ENCODE data around the gene SLC16A13.
"Not testable (repeated sequence)": the region's sequence is repeated elsewhere in the genome, so short reads cannot be mapped to it uniquely, and the experiment has no call there.

Gene SLC16A13

GRCh38 chr17:7029096-7029495 lies 6.7 kb upstream of the SLC16A13 start:
- DNase-seq (ENCODE audit: low read depth) = no peak

GRCh38 chr17:7029659-7030058 lies 6.2 kb upstream of the SLC16A13 start:
- no peak for DNase-seq (ENCODE audit: low read depth)

DNA sequence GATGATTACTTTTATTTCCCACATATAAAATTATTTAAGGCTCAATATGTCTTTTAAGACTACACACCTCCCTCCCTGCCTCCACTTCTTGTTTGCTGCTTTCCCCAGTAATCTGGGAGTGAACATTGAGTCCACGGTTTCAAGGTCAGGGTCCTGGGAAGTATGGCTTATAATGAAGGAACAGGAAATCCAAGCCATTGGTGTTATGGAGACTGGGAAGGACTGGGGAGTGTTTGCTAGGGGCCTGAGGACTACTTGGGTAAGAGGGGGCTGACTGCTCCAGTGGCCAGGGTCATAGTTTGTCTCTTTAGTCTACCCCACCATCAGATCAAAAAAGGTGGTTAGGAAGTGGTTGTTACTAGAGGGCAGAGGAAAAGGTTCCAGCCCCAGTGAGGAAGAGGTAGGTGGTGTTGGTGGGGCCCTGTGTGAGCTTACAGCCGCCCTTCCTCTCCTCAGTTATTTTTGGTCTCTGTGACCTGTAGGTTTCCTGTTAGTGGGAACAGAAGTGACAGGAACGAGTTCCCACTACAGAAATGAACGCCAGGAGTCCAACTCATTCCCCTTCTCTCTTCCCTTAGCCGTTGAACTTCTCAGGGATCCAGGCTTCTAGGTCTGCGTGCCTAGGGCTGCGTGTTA lies 742 bp upstream of the SLC16A13 start:
- DNase-seq (ENCODE audit: low read depth) = no peak

DNA sequence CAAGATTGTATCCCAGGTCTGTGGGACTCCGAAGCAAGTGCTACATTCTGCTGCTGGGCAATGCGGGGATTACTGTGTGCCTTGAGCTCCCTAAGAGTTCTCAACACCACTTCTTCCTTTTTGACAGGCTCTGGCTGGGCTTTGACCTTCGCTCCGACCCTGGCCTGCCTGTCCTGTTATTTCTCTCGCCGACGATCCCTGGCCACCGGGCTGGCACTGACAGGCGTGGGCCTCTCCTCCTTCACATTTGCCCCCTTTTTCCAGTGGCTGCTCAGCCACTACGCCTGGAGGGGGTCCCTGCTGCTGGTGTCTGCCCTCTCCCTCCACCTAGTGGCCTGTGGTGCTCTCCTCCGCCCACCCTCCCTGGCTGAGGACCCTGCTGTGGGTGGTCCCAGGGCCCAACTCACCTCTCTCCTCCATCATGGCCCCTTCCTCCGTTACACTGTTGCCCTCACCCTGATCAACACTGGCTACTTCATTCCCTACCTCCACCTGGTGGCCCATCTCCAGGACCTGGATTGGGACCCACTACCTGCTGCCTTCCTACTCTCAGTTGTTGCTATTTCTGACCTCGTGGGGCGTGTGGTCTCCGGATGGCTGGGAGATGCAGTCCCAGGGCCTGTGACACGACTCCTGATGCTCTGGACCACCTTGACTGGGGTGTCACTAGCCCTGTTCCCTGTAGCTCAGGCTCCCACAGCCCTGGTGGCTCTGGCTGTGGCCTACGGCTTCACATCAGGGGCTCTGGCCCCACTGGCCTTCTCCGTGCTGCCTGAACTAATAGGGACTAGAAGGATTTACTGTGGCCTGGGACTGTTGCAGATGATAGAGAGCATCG lies 2.4 kb downstream of the SLC16A13 start:
- no peak for DNase-seq (ENCODE audit: low read depth)

DNA sequence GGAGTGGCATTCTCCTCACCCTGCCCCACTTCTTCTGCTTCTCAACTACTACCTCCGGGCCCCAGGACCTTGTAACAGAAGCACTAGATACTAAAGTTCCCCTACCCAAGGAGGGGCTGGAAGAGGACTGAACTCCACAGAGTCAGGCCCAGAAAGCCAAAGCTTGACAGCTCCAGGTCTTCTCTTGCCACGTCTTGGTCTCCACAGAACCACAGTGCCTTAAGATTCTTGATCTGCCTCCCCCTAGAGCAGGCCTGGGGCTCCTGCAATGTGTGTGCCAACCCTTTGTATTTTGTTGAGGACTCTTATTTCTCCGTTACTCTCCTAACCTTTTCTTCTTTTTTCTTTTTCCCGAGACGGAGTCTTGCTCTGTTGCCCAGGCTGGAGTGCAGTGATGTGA lies 4.0 kb downstream of the SLC16A13 start:
- DNase-seq (ENCODE audit: low read depth) = no peak

DNA sequence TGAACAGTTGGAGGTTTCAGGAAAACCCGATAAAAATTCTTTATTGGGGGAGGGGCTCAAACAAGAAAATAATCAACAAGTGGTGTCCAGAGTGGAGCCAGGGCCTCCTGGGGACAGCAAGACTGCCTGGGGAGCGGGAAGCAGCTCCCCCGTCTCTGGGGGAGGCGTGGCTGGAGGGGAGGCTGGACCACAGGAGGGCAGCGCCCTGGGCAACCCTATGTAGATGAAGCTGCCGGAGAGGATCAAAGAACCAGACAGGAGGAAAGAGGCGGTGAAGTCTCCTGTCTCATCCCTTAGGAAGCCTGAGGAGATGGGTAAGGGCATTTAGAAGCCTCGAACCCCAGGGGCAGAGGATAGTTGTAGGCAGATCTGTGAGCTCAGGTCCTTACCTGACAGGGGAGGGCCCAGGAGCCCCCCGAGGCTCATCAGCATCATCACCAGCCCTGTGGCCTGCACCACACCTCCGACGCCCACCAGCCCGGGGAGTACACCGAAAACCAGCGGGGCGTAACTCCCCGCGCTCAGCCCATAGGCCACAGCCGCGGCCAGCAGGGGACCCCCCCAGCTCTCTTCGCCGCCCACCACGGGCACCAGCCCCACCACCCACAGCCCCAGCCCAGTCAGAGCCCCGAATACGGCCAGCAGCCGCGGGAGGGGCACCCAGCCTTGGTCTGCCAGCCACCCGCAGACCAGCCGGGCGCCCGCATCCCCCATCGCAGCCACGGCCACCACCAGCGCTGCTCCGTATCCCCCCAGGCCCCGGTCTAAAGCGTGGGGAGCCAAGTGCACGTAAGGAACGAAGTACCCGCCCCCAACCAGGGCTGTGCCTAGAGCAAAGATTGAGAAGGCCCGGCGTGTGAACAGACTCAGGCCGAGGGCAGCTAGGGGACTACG lies 6.0 kb downstream of the SLC16A13 start:
- no peak for DNase-seq (ENCODE audit: low read depth)

- DNase-seq (ENCODE audit: low read depth) = no peak
Observed at GRCh38 chr17:7042501-7043181, 6.8 kb downstream of the SLC16A13 start.

- DNase-seq (ENCODE audit: low read depth) = no peak
Observed at GRCh38 chr17:7043182-7043496, 7.3 kb downstream of the SLC16A13 start.

DNA sequence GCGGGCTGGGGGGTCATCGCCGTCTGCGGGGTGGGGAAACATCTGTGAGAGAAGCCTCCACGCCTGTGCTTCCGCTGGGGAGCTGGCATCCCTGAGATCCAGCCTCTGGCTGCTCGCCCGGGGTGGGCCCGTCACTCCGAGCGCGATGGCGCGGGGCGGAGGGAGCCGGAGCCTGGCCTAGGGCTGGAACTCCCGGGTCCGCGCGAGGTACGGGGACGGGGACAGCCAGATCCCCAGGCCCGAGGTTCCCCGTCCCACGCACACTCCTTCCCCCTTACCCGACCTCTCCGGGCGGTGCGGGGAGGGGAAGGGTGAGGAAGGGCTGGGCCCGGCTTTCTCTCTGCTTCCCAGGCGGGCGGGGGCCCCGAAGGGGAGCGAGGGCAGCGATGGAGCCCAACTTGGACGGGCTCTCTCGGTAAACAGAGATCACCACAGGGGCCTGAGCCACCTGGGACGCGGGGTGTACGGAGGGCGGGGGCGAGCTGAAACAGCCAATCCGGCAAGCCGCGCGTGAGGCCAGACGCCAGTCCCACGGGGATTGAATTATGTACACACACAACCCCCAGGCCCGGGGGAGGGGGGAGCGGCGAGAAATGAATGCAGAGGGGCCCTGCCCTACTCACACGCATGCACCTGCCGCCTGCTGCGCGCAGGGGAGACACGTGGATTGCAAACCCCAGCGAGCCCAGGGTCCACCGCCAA lies 7.8 kb downstream of the SLC16A13 start, which contains the start of gene SLC16A11:
TSS of gene SLC16A11 (minus strand) at position 596 of the 702 bp plus-strand sequence. CDS start at position 17, 579 bp downstream.
- no peak for DNase-seq (ENCODE audit: low read depth)

GRCh38 chr17:7045492-7046126 lies 9.8 kb downstream of the SLC16A13 start:
- no peak for DNase-seq (ENCODE audit: low read depth)

GRCh38 chr17:7046127-7046724 lies 10.4 kb downstream of the SLC16A13 start:
- no peak for DNase-seq (ENCODE audit: low read depth)

GRCh38 chr17:7046725-7047397 lies 11.0 kb downstream of the SLC16A13 start:
- DNase-seq (ENCODE audit: low read depth) = not testable (repeated sequence)

- no peak for DNase-seq (ENCODE audit: low read depth)
Observed at GRCh38 chr17:7047566-7047965, 11.8 kb downstream of the SLC16A13 start.

GRCh38 chr17:7048968-7049367 lies 13.2 kb downstream of the SLC16A13 start:
- DNase-seq (ENCODE audit: low read depth) = no peak

GRCh38 chr17:7050583-7050982 lies 14.8 kb downstream of the SLC16A13 start:
- not testable (repeated sequence) for DNase-seq (ENCODE audit: low read depth)

DNA sequence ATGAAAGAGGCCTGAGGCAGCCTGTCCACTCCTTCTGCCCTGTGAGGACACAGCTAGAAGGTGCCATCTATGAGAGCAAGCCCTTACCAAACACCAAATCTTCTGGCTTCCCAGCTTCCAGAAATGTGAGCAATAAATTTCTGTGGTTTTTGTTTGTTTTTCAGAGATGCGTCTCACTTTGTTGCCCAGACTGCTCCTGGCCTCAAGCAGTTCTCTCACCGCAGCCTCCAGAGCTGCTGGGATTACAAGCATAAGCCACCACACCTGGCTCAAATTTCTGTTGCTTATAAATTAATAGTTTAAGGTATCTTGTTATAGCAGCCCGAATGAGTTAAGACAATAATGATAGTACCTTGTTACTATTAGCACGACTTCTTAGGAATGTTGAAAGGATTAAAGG lies 20.6 kb downstream of the SLC16A13 start:
- no peak for DNase-seq (ENCODE audit: low read depth)

DNA sequence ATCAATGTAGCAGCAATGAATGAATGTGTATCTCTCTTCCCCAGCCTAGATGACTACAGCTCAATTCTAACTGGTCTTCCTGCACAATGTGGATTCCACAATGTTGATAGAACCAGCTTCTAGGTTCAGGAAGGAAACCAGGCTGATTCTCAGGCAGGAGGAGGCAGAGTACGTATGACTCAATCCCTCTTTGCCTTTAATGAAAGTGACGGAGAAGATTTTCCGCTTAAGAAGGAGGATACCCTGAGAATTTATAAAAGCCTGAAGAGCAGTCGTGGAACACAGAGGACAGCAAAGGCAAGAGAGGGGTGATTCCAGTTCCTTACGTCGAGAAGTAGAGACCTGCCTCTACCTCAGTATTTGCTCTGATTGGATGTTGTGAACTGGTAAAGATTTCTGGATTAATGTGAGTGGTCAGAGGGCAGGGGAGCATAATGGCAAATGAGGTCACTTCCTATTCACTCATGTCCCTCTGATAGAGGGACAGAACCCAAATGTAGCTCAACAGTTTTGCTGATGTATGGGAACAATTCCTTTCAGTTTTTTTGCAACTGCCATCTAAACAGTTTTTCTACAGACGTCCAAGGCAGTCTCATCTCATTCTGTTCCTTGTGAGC lies 23.1 kb downstream of the SLC16A13 start:
- DNase-seq (ENCODE audit: low read depth) = no peak

GRCh38 chr17:7060165-7060891 lies 24.5 kb downstream of the SLC16A13 start:
- DNase-seq (ENCODE audit: low read depth) = no peak
